SK-N-SH (cell line): ENCODE results near the gene WWOX.

ENCODE experiments used
- CTCF ChIP-seq: fragments of 200-600 bp; sonication (generic); IDR thresholded peaks from 2 replicates; pipeline ENCODE4 v1.6.1; 2017; ENCODE audit warnings: antibody characterized with exemption, mild to moderate bottlenecking, moderate library complexity
- GABPA ChIP-seq: IDR thresholded peaks from 2 replicates; pipeline ENCODE4 v1.4.0; 2012; ENCODE audit warnings: low read depth, mild to moderate bottlenecking
- POLR2AphosphoS5 ChIP-seq: IDR thresholded peaks from 2 replicates; pipeline ENCODE4 v1.6.1; 2012; ENCODE audit warnings: low read depth, low read length
- RCOR1 ChIP-seq: fragments of 150-350 bp; IDR thresholded peaks from 2 replicates; pipeline ENCODE4 v1.6.1; 2017; ENCODE audit warnings: antibody characterized with exemption, low read length
- RFX5 ChIP-seq: IDR thresholded peaks from 2 replicates; pipeline ENCODE4 v1.6.1; 2012; ENCODE audit warnings: mild to moderate bottlenecking, improper control_type of control experiment, low read length
- SMC3 ChIP-seq: IDR thresholded peaks from 2 replicates; pipeline ENCODE4 v1.6.1; 2012; ENCODE audit warnings: low read depth, low read length, improper control_type of control experiment
- TCF12 ChIP-seq: IDR thresholded peaks from 2 replicates; pipeline ENCODE4 v1.4.0; 2012
- ZBTB33 ChIP-seq: IDR thresholded peaks from 2 replicates; pipeline ENCODE4 v1.4.0; 2012; ENCODE audit warnings: low read depth, borderline replicate concordance

- TF ChIP-seq CTCF (no peak), ZBTB33 (no peak), POLR2AphosphoS5 (no peak), SMC3 (no peak), RFX5 (no peak), RCOR1 (no peak), GABPA (no peak), TCF12 (no peak)
These were observed 580.1 kb downstream of the WWOX start for GRCh38 chr16:78679546-78679945.
